Sigmoid colon (tissue), 7 donors: ENCODE results near the gene ZBTB38. TPM values are rescaled to one million over a fixed set of nuclear protein-coding genes. Genes with fewer than 3 reads are reported as not detected.

Source experiments
- DNase-seq: peaks from one replicate; pipeline ENCODE4 v3.0.0-alpha.2; 2019
- H3K27ac ChIP-seq, 4 donors: fragments of 200-600 bp; sonication (generic); one replicate each; pipeline ENCODE4 v1.5.1; 2016 to 2019; ENCODE audit warnings: mild to moderate bottlenecking in 1 of 4
- H3K27me3 ChIP-seq, 3 donors: fragments of 200-600 bp; sonication (generic); one replicate each; pipeline ENCODE4 v1.5.1; 2019; ENCODE audit warnings: mild to moderate bottlenecking in 1 of 3
- H3K36me3 ChIP-seq, 4 donors: fragments of 200-600 bp; sonication (generic); one replicate each; pipeline ENCODE4 v1.5.1; 2016 to 2019
- H3K4me1 ChIP-seq, 4 donors: fragments of 200-600 bp; sonication (generic); one replicate each; pipeline ENCODE4 v1.5.1; 2017 to 2019
- H3K4me3 ChIP-seq, 4 donors: fragments of 200-600 bp; sonication (generic); one replicate each; pipeline ENCODE4 v1.5.1; 2017 to 2019; ENCODE audit warnings: mild to moderate bottlenecking in 2 of 4, moderate library complexity in 1 of 4
- H3K9me3 ChIP-seq, 4 donors: fragments of 200-600 bp in 3 of 4; sonication (generic) in 3 of 4; one replicate each; pipeline versions ENCODE4 v1.5.1 to v1.6.1; 2013 to 2019
- EP300 ChIP-seq, 4 donors: sonication (generic); formaldehyde crosslinking; IDR thresholded peaks; one replicate each; pipeline ENCODE4 v1.6.1; 2017; ENCODE audit warnings: antibody characterized with exemption in 4 of 4
- POLR2A ChIP-seq, 2 donors: fragments of 450-650 bp; IDR thresholded peaks; one replicate each; pipeline ENCODE4 v1.6.1; 2016; ENCODE audit warnings: antibody characterized with exemption in 2 of 2, mild to moderate bottlenecking in 2 of 2, moderate library complexity in 2 of 2
- POLR2AphosphoS5 ChIP-seq, 4 donors: sonication (generic); formaldehyde crosslinking; IDR thresholded peaks; one replicate each; pipeline ENCODE4 v1.6.1; 2017; ENCODE audit warnings: antibody characterized with exemption in 4 of 4
- WGBS, 2 donors: extraction: QIAGEN DNeasy Blood & Tissue Kit; methylation state at CpG; one replicate each; pipeline ENCODE4 v1.1.7; 2013; 5-methylcytosine and 5-hydroxymethylcytosine counted together
- intact Hi-C: fragments of 100-400 bp; cut with DNase I; formaldehyde crosslinking; loops from one replicate; pipeline ENCODE4 v1.15.1; 2023
- polyA plus RNA-seq, 3 donors: library from polyadenylated mRNA; stranded (reverse); fragments of 200-250 nt; gene quantifications; one replicate each; pipeline ENCODE4 v1.2.3, GENCODE V29; 2013
- total RNA-seq, 4 donors: library from RNA; depleted of rRNA; stranded (reverse); fragments of >200 nt; gene quantifications; one replicate each; pipeline ENCODE4 v1.1.0, GENCODE V29; 2016
- TF ChIP-seq, protein P1 (sequence below), 4 experiments: fragments of 450-650 bp in 3 of 4; fragments of 200-600 bp in 1 of 4; IDR thresholded peaks; one replicate each; pipeline ENCODE4 v1.5.1; 2016 to 2019; ENCODE audit warnings: antibody characterized with exemption in 4 of 4, mild to moderate bottlenecking in 3 of 4, moderate library complexity in 2 of 4
- donor health status: healthy with polysubstance abuse.
- donor health status: Bipolar disorder and iron deficiency.
- donor health status: healthy.

ZBTB38 gene
- total and polyA plus RNA-seq, 7 donors: 16.8 to 178 (median 150) TPM

DNA sequence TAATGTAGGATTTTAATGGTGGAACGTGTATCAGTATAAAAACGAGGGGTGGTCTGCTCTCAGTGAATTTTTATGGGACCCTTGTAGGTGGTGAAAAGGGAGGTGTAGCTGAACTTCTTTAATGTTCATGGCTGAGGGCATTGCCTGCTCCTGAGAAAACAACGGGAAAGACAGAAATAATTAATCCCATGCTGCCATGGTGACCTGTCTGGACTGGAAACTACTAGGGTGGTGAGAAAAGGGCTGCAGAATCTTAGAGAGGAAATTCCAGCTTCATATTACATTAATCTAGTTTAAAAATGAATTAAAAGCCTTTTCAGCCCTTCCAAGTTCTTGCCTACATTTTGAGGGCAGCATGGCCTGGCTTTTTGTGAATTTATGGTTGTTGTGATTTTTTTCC is 47.6 kb downstream of the ZBTB38 start:
- WGBS, 2 donors: 86 to 90% methylated on average over 3 of the region's 3 CpGs
- H3K36me3 ChIP-seq: peaks cover 0 to 44% (median 0%) of the 10 kb centered on the region in 4 donors
- peak overlapping the region; percentile 97 to 98 (median 98) for H3K27ac ChIP-seq
- H3K4me1 ChIP-seq: peaks cover 0 to 85% (median 81%) of the 10 kb centered on the region in 4 donors
- no peak for DNase-seq
- no peak for TF ChIP-seq EP300 (IDR thresholded peaks at IDR 0.05)
- TF ChIP-seq POLR2AphosphoS5 (IDR thresholded peaks at IDR 0.05): no peak
- TF ChIP-seq, protein P1, sequence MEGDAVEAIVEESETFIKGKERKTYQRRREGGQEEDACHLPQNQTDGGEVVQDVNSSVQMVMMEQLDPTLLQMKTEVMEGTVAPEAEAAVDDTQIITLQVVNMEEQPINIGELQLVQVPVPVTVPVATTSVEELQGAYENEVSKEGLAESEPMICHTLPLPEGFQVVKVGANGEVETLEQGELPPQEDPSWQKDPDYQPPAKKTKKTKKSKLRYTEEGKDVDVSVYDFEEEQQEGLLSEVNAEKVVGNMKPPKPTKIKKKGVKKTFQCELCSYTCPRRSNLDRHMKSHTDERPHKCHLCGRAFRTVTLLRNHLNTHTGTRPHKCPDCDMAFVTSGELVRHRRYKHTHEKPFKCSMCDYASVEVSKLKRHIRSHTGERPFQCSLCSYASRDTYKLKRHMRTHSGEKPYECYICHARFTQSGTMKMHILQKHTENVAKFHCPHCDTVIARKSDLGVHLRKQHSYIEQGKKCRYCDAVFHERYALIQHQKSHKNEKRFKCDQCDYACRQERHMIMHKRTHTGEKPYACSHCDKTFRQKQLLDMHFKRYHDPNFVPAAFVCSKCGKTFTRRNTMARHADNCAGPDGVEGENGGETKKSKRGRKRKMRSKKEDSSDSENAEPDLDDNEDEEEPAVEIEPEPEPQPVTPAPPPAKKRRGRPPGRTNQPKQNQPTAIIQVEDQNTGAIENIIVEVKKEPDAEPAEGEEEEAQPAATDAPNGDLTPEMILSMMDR (IDR thresholded peaks at IDR 0.05): no peak
- TF ChIP-seq POLR2A (IDR thresholded peaks at IDR 0.05): no peak
- H3K4me3 ChIP-seq: no peak overlapping the region
- intact Hi-C loops: no loop called here
- no peaks in the 10 kb centered on the region for H3K27me3 ChIP-seq
- no peaks in the 10 kb centered on the region for H3K9me3 ChIP-seq

Other genes starting within 250 kb of the ZBTB38 start
- 10 to 100 TPM in 1 of 4 donors, 1 to 10 TPM in 3; 5.7 to 12.2 (median 7.5) TPM for gene PXYLP1, start 136.7 kb upstream of the ZBTB38 start, total RNA-seq
- 1 to 10 TPM; 2.4 to 7.5 (median 3.5) TPM for gene PXYLP1, start 136.7 kb upstream of the ZBTB38 start, polyA plus RNA-seq
- gene RASA2, start 118.5 kb downstream of the ZBTB38 start, total RNA-seq: 10 to 100 TPM; 13.0 to 20.5 (median 16.8) TPM
- 1 to 10 TPM; 3.2 to 7.9 (median 3.6) TPM for gene RASA2, start 118.5 kb downstream of the ZBTB38 start, polyA plus RNA-seq